H1 (cell line): ENCODE measurements around the gene PDE8A. TPM values are rescaled to one million over a fixed set of nuclear protein-coding genes. Genes with fewer than 3 reads are reported as not detected.

ENCODE experiments used
- BRCA1 ChIP-seq: IDR thresholded peaks from 2 replicates; pipeline ENCODE4 v1.6.1; 2012; ENCODE audit warnings: low read depth, low read length, improper control_type of control experiment
- CHD7 ChIP-seq: fragments of 300-600 bp; sonication (generic); IDR thresholded peaks from 2 replicates; pipeline ENCODE4 v1.7.1; 2012; ENCODE audit warnings: low read length, moderate library complexity, mild to moderate bottlenecking, inconsistent platforms; ENCODE audit not compliant: insufficient replicate concordance
- NANOG ChIP-seq: IDR thresholded peaks from 2 replicates; pipeline ENCODE4 v1.6.1; 2011; ENCODE audit warnings: low read length, low read depth, mild to moderate bottlenecking, inconsistent platforms; ENCODE audit not compliant: insufficient read depth, poor library complexity, severe bottlenecking
- POU5F1 ChIP-seq: IDR thresholded peaks from 2 replicates; pipeline ENCODE4 v1.6.1; 2011; ENCODE audit warnings: low read depth, mild to moderate bottlenecking, low read length, moderate library complexity
- RAD21 ChIP-seq, 2 experiments: IDR thresholded peaks in 1 of 2; conservative IDR thresholded peaks in 1 of 2; 2 replicates each; pipeline ENCODE4 v1.6.1; 2011; ENCODE audit warnings: low read depth in 2 of 2, low read length in 2 of 2, improper control_type of control experiment in 1 of 2, inconsistent platforms in 1 of 2, mild to moderate bottlenecking in 1 of 2, moderate library complexity in 1 of 2
- TAF1 ChIP-seq: IDR thresholded peaks from 2 replicates; pipeline ENCODE4 v1.6.1; 2011; ENCODE audit warnings: mild to moderate bottlenecking, low read depth, low read length
- TEAD4 ChIP-seq: IDR thresholded peaks from 2 replicates; pipeline ENCODE4 v1.6.1; 2012; ENCODE audit warnings: low read depth, low read length, inconsistent platforms, mixed read lengths
- YY1 ChIP-seq: IDR thresholded peaks from 2 replicates; pipeline ENCODE4 v1.6.1; 2011; ENCODE audit warnings: low read depth, mild to moderate bottlenecking, low read length
- polyA plus RNA-seq, 7 experiments: library from polyadenylated mRNA; depleted of rRNA in 3 of 7; stranded (reverse) in 5 of 7; unstranded in 2 of 7; fragments of >200 nt in 5 of 7; fragments of 200-250 nt in 2 of 7; gene quantifications; 1 replicate in 5 of 7; 2 replicates in 1 of 7; 4 replicates in 1 of 7; pipeline versions ENCODE4 v1.2.1 to v1.2.3, GENCODE V29; 2011 to 2013; ENCODE audit warnings: missing spikeins in 2 of 7, mixed read lengths in 2 of 7
- total RNA-seq: library from RNA; stranded (reverse); fragmentation: NEBNext Ultra II Directional; extraction: Animal tissue kit (Norgen Biotek cat#: 25700); gene quantifications from 2 replicates; pipeline ENCODE4 v1.2.1, GENCODE V29; 2021

PDE8A gene
- total and polyA plus RNA-seq, 2 of the 8 experiments (the other 6 are each of a cell fraction or from before 2014, with no cell fraction given): 6.9 to 7.8 TPM

GRCh38 chr15:84973492-84974460 lies 7.9 kb upstream of the PDE8A start (continued):
- no peak for TF ChIP-seq RAD21 (IDR thresholded peaks at IDR 0.05 in 1 of 2, conservative IDR thresholded peaks at IDR 0.05 in 1 of 2; ENCODE audit: low read depth in 2 of 2, low read length in 2 of 2)
- TF ChIP-seq NANOG: no peak
- TF ChIP-seq BRCA1: no peak
- no peak for TF ChIP-seq TEAD4
- no peak for TF ChIP-seq YY1
- no peak for TF ChIP-seq TAF1
- no peak for TF ChIP-seq CHD7
- TF ChIP-seq POU5F1: no peak
